ENCODE results near the gene SBK2.

The SBK2 gene

DNA sequence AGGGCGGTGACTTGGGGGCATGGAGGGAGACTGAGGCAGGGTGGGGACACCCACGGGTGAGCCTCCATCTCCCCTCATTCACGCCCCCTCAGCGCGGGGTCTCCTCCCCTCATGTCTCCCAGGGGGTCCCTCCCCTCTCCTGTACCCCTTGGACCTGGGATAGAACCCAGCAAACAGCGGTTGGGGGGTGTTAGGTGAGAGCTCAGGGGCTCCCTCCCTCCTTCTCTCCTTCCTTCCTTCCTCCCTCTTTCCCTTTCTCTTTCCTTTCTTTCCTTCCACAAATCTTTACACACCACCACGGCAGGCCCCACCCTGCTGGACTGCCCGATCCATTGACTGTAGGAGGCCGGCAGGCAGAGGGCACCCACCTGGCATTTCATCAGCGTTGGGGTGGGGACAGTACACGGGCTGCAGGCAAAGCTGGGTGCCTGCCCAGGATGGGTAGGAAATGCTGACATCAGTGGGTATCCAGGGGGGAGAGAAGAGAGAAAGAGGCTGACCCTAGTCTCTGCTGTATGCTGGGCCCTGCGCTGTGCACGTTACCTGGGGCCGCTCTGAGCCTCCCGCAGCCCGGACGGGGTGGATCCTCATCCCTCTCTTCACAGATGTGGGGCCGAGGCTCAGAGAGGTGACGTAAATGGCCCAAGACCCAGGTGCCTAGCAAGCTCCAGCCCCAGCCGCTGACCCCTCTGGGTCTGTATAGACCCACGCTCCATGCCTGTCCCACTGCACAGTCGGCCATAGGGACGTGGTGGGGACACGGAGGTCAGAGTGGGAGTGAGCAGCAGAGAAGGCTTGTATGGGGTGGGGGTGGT is 45.2 kb downstream of the SBK2 start:
- H3K36me3 Mint-ChIP-seq (ENCODE audit: low read depth): no peaks in the 10 kb centered on the region
- ATAC-seq (no peak), DNase-seq (no peak)
- no peak overlapping the region for H3K4me3 Mint-ChIP-seq
- H3K4me1 Mint-ChIP-seq: peaks cover 13% of the 10 kb centered on the region
- H3K27ac Mint-ChIP-seq: no peak overlapping the region
- peaks cover 16% of the 10 kb centered on the region for H3K27me3 Mint-ChIP-seq
- H3K9me3 Mint-ChIP-seq: no peaks in the 10 kb centered on the region

DNA sequence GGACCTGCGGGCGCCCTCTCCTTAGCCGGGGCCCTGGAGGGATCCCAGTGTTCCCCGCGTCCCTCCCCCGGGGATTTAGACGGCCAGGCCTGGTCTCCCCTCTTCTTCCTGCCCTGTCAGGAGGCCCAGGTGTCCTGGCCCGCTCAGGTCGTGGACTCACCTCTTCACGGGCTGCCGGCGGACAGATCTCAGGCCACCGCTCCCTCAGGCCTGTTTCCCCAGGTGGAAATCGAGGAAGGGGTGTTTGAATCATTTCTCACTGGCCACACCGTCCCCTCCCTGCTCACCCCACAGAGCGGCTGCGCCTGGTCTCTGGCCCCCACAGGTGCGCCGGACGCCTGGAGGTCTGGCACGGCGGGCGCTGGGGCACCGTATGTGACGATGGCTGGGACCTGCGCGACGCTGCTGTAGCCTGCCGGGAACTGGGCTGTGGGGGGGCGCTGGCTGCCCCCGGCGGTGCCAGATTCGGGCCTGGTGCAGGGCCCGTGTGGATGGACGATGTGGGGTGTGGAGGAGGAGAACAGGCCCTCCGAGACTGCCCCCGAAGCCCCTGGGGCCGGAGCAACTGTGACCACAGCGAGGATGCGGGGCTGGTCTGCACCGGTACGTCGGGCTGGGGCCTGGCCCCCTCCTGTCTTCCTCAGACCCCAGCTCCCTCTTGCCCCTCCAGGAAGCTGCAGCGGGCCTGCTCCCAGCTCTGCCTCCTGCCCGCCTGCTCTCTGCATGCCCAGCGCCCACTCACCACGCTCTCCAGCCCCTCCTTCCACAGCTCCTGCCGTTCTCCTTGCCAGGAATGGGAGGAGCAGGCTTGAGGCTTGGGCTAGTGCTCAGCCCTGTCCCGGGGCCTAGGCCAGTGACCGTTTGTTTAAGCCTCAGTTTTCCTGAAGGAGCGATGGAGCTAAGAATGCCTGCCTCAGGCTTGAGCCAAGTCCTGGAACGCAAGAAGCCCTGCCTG is 46.2 kb downstream of the SBK2 start:
- H3K4me3 Mint-ChIP-seq: no peak overlapping the region
- peaks cover 16% of the 10 kb centered on the region for H3K27me3 Mint-ChIP-seq
- ATAC-seq (no peak), DNase-seq (no peak)
- H3K9me3 Mint-ChIP-seq: no peaks in the 10 kb centered on the region
- H3K4me1 Mint-ChIP-seq: peaks cover 17% of the 10 kb centered on the region
- H3K36me3 Mint-ChIP-seq (ENCODE audit: low read depth): no peaks in the 10 kb centered on the region
- no peak overlapping the region for H3K27ac Mint-ChIP-seq

DNA sequence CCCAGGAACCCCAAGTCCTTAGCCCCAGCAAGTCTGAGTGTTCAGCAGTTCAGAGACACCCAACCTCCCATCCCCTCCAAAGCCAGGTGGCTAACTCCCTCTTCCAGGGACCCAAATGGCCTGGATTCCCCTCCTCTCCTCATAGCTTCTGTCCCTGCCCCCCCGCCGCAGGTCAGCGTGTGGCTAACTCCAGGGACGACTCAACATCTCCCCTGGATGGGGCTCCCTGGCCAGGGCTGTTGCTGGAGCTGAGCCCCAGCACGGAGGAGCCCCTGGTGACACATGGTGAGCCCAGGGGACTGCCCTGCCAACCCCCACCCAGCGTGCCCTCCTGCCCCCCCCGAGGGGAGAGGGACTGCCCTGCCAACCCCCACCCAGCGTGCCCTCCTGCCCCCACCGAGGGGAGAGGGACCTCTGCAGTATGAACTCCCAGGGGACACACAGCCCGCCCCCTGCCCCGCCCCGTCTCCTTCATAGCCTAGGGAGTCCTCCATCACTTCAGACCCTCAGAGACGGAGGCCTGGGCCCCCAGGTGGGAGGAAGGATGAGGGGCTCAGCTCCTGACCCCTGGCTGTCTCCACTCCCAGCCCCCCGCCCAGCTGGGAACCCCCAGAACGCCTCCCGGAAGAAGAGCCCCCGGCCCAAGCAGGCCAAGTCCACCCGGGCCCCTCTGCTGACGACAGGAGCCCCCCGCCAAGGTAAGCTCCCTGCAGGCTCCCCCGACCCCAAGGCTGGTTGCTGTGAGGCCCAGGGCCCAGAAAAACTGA is 47.0 kb downstream of the SBK2 start:
- Mint-ChIP-seq H3K4me3 (no peak overlapping the region), H3K4me1 (peaks cover 19% of the 10 kb centered on the region), H3K36me3 (ENCODE audit: low read depth) (no peaks in the 10 kb centered on the region), H3K27ac (no peak overlapping the region), H3K27me3 (peaks cover 16% of the 10 kb centered on the region), H3K9me3 (no peaks in the 10 kb centered on the region)
- DNase-seq: no peak
- no peak for ATAC-seq

DNA sequence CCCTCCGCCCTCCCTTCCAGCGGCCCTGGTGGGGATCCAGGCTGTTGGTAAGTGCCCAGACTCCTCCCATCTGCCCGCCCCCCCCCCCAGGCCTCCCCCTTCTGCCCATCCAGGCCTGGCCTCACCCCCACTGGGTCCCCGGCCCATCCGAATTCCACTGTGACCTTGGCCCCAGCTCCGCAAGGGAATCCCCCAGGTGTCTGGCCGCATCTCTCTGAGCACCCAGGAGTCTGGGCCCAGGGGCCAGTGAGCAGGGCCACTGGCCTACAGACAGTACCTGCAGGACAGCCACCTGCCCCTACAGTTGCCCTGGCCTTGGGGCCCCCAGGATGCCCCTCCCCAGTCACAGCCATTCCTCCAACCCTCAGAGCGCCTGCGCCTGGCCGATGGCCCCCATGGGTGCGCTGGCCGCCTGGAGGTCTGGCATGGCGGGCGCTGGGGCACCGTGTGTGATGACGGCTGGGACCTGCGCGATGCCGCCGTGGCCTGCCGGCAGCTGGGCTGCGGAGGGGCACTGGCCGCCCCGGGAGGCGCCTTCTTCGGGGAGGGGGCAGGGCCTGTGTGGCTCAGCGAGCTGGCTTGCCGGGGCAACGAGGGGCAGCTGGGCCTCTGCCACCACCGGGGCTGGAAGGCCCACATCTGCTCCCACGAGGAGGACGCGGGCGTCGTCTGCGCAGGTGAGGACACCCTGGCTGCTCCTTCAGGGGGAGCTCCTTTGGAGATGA is 47.8 kb downstream of the SBK2 start:
- ATAC-seq (no peak), DNase-seq (no peak)
- Mint-ChIP-seq H3K9me3 (no peaks in the 10 kb centered on the region), H3K4me1 (peaks cover 19% of the 10 kb centered on the region), H3K36me3 (ENCODE audit: low read depth) (no peaks in the 10 kb centered on the region), H3K27me3 (peaks cover 10% of the 10 kb centered on the region), H3K4me3 (no peak overlapping the region), H3K27ac (no peak overlapping the region)

DNA sequence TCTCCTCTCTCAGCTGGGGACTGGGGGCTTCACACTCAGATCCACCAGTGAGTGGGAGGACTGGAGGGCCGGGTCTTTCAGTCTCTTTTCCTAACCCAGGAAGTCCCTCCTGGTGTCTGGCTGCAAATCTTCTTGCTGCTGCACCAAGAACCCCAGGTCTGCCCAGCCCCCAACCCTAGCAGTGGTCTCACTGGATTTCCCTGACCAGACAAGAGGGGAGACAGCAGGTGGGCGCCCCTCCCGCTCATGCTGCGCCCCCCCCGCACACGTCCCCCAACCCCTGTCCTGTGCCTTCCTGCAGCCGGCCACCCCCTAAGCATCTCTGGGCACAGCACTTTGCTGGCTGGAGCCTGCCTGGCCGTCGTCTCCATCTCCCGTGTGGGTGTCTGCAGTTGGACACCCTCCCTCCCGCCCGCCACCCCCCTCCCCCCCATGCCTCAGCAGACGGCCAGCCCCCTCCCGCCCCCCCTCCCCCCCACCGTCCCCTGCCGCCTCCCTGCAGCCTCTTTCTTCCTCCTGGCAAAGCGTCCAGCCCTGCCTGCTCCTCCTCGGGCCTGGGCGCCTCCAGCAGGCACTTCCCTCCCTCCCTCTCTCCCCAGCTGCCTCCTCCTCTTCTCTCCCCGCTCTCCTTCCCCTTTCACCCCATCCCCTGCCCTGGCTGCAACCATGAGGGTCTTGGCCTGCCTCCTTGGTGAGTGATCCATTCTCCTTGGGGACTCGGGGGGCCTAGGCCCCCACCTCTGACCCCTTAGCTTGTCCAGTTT is 48.8 kb downstream of the SBK2 start, which contains the start of gene SSC5D:
TSS of gene SSC5D (plus strand) at position 513 of the 764 bp plus-strand sequence. CDS start at position 667, 154 bp downstream.
- Mint-ChIP-seq H3K9me3 (no peaks in the 10 kb centered on the region), H3K36me3 (ENCODE audit: low read depth) (no peaks in the 10 kb centered on the region), H3K4me3 (peak within 1 kb of the TSS; percentile 65), H3K27ac (peak within 1 kb of the TSS; percentile 80), H3K27me3 (peaks cover 8% of the 10 kb centered on the region), H3K4me1 (peaks cover 19% of the 10 kb centered on the region)
- DNase-seq (no peak), ATAC-seq (peak; percentile 2)

DNA sequence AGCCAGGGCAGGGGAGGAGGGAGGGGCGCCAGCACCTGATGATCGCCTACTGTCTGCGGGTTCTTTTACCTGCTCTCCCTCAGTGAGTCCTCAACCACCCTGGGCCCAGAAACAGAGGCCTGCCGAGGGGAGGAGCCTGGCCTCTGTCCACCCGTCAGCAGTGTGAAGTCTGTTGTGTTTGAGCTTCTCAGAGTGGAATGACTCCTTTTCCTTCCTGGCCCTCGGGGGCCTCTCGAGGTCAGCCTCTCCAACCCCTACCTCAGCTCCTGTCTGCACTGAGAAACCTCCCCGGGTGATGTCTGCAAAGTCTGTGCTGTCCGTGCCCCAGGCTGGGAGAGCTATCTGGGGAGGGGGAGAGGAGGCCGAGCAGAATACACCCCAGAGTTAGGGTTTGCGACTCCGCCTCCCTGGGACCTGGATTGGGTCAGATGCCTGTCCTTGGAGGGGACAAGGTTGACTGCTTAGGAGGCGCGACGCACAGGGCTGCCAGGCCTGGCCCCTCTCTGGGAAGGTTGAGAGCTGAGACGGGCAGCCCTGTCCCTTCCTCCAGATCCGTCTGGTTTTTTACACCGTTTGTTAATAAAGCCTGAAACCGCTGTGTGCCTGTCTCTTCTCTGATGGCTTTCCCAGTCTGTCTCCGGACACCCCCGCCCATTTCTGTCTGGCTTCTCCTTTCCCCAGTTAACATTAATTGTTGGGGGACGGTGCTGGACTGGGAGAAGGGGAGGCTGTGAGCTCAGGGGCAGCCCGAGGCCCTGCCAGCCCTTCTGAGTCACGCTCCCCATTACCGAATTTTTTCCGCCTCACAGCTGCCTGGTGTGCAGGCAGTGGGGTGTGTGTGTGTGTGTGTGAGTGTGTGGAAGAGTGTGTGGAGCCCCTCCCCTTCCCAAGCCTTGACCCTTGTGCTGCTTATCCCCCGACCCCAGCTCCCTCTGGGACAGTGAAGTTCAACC is 49.7 kb downstream of the SBK2 start:
- ATAC-seq: peak; percentile 74
- Mint-ChIP-seq H3K9me3 (no peaks in the 10 kb centered on the region), H3K27me3 (peaks cover 6% of the 10 kb centered on the region), H3K4me3 (peak overlapping the region; percentile 65), H3K4me1 (peaks cover 19% of the 10 kb centered on the region), H3K36me3 (ENCODE audit: low read depth) (no peaks in the 10 kb centered on the region), H3K27ac (peak overlapping the region; percentile 80)
- DNase-seq: peak; percentile 79

DNA sequence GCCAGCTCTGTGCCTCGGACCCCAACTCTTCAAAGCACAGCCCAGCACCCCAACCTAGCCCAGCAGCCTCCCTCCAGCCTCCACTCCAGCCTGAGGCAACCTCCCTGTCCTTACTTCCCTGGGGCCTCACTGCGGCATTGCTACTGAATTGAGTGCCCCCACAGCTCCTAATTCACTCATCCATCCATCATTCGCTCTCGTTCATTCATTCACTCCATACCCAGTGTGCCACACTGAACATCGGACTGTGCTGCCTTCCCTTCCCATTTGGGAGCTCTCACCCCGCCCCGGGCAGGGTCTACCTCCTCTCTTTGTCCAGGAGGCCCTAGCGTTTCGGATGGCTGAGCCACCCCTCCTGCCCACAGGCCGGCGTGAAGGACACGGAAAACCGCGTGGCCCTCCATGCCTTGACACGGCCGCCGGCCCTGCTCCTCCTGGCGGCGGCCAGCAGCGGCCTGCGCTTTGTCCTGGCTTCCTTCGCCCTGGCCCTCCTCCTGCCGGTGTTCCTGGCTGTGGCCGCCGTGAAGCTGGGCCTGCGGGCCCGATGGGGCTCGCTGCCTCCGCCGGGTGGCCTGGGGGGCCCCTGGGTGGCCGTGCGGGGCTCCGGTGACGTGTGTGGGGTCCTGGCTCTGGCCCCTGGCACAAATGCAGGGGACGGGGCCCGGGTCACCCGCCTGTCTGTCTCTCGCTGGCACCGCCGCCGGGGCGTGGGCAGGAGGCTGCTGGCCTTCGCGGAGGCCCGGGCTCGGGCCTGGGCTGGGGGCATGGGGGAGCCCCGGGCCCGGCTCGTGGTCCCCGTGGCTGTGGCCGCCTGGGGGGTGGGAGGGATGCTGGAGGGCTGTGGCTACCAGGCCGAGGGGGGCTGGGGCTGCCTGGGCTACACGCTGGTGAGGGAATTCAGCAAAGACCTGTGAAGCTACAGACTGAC is 50.6 kb downstream of the SBK2 start:
- Mint-ChIP-seq H3K27me3 (no peaks in the 10 kb centered on the region), H3K4me1 (peaks cover 19% of the 10 kb centered on the region), H3K27ac (peak overlapping the region; percentile 81), H3K4me3 (peak overlapping the region; percentile 78), H3K9me3 (no peaks in the 10 kb centered on the region), H3K36me3 (ENCODE audit: low read depth) (no peaks in the 10 kb centered on the region)
- DNase-seq (no peak), ATAC-seq (no peak)

DNA sequence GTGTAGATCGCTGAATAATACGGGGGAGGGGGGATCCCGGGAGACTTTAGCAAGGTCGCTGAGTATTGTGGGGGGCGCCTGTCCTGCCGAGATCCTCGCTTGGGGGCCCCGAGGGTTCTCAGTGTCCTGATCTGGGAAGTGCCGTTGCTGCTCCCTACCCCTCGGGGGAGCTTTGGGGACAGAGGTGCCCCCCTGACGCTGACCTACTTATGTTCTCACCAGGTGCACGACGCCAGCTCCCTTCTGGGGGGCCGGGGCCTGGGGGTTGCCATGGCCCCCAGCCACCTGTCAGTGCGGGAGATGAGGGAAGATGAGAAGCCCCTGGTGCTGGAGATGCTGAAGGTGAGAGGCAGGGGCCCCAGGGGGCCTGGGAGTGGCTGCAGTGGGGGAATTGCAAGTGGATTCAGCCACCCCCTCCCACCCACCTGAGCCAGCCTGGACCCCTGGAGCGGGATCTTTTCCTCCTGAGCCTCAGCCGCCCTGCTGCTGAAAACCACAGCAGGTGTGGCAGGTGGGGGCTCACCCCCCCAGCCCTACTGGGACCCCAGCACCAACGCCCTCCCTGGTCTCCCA is 51.4 kb downstream of the SBK2 start:
- Mint-ChIP-seq H3K27me3 (no peaks in the 10 kb centered on the region), H3K4me3 (peak overlapping the region; percentile 78), H3K4me1 (peaks cover 19% of the 10 kb centered on the region), H3K36me3 (ENCODE audit: low read depth) (no peaks in the 10 kb centered on the region), H3K27ac (peak overlapping the region; percentile 81), H3K9me3 (no peaks in the 10 kb centered on the region)
- DNase-seq: no peak
- peak; percentile 5 for ATAC-seq

DNA sequence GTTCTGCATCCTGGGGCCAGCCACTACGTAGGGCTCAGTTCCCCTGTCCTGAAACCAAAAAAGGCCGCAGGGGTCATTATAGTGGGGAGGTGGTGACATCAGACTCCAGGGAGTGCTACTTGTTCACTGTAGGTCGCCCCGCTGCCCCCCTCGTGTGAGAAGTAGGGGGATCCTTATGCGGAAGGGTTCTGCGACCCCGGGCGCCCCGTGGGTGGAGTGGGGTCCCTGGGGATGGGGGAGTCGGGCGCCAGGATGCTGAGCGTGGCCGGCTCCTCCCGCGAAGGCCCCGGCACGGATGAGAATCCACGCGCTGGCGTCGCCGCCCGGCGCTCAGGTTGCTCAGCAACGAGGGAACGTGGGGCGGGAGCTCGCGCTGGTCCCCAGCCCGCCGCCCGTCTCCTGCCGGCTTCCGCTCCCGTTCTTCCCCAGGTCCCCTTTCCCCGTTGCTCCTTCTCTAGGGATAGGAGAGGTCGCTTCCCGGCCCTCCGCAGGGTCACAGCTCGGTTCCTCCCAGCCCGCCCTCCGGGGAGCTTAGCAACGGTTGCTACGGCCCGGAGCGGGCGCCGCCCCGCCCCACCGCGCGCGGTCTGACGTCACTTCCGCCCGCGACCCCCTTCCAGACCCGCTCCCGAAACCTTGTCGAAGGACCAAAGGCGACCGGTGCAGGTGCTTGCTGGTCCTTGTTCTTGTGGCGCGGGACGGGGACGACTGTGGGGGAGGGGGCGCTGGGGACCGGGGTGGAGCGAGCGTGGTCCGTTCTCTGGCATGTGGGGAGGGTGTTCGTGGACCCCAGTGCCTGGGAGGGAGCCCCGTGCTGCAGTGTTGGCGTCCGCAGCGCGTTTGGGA is 52.1 kb downstream of the SBK2 start, which contains the start of gene NAT14:
TSS of gene NAT14 (plus strand) at position 596 of the 846 bp plus-strand sequence. CDS start 521 bp downstream, outside the sequence.
- peaks cover 21% of the 10 kb centered on the region for H3K4me1 Mint-ChIP-seq
- DNase-seq: peak; percentile 78
- H3K4me3 Mint-ChIP-seq: peak within 1 kb of the TSS; percentile 78
- peak; percentile 67 for ATAC-seq
- H3K9me3 Mint-ChIP-seq: no peaks in the 10 kb centered on the region
- H3K36me3 Mint-ChIP-seq (ENCODE audit: low read depth): no peaks in the 10 kb centered on the region
- H3K27me3 Mint-ChIP-seq: no peaks in the 10 kb centered on the region
- H3K27ac Mint-ChIP-seq: peak within 1 kb of the TSS; percentile 81

DNA sequence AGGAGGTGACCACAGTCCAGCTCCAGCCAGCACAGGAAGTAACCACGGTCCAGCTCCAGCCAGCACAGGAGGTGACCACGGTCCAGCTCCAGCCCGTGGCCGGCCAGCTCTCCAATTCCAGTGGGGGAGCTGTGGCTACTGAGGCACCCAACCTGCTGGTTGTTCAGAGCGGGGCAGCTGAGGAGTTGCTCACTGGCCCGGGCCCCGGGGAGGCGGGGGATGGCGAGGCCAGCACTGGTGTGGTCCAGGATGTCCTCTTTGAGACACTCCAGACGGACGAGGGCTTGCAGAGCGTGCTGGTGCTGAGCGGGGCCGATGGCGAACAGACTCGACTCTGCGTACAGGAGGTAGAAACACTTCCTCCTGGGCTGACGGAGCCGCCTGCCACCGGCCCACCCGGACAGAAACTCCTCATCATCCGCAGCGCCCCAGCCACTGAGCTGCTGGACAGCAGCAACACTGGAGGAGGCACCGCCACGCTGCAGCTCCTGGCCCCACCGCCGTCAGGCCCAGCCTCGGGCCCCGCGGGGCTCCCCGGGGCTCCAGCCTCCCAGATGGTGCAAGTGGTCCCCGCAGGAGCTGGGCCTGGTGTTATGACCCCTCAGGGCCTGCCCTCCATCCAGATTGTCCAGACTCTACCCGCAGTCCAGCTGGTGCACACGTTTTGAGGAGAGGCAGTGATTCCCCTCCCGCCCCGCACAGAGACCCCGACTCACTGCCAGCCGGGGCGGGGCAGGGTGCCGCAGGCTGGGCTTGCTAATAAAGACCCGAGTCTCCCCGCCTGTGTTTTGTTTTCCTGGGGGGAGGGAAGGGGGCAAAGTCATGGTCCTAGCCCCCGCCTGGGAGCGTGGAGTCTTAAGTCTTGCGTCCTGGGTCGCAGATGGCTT is 53.0 kb downstream of the SBK2 start:
- ATAC-seq (no peak), DNase-seq (no peak)
- peak overlapping the region; percentile 51 for H3K4me3 Mint-ChIP-seq
- H3K36me3 Mint-ChIP-seq (ENCODE audit: low read depth): no peaks in the 10 kb centered on the region
- peaks cover 24% of the 10 kb centered on the region for H3K4me1 Mint-ChIP-seq
- no peak overlapping the region for H3K27ac Mint-ChIP-seq
- H3K9me3 Mint-ChIP-seq: no peaks in the 10 kb centered on the region
- no peaks in the 10 kb centered on the region for H3K27me3 Mint-ChIP-seq

Measured in activated naive CD8-positive, alpha-beta T cell treated with anti-CD3 and anti-CD28 coated beads, Interleukin-2, amount 50 U/mL, for 24 hours (primary cell).